ENCODE results near the gene SNX33. TPM values are rescaled to one million over a fixed set of nuclear protein-coding genes. Genes with fewer than 3 reads are reported as not detected.

The SNX33 gene
- total RNA-seq, 1 donor, result 39.8 TPM

- Histone ChIP-seq H3K4me2 (ENCODE audit: insufficient read depth, low read length) (peak overlapping the region; percentile 93), H2AFZ (ENCODE audit: low read length) (no peak overlapping the region), H3K27ac (ENCODE audit: low read depth, low read length) (peak overlapping the region; percentile 19), H3K4me3 (ENCODE audit: insufficient read depth, low read length) (peak overlapping the region; percentile 96), H3K36me3 (ENCODE audit: insufficient read depth, low read length) (peaks cover 42% of the 10 kb centered on the region), H3K27me3 (ENCODE audit: insufficient read depth, low read length) (no peaks in the 10 kb centered on the region), H3K9me3 (ENCODE audit: low read depth, low read length) (no peaks in the 10 kb centered on the region), H4K20me1 (ENCODE audit: insufficient read depth, low read length) (peaks cover 82% of the 10 kb centered on the region), H3K4me1 (ENCODE audit: insufficient read depth, low read length) (peaks cover 43% of the 10 kb centered on the region), H3K79me2 (ENCODE audit: insufficient read depth, low read length) (peaks cover 94% of the 10 kb centered on the region)
- DNase-seq (ENCODE audit: insufficient read length, low spot score, missing footprints), result no peak
- TF ChIP-seq CTCF (IDR thresholded peaks at IDR 0.05; ENCODE audit: extremely low read depth, low read depth, low read length), result no peak
Observed at GRCh38 chr15:75651810-75652543, 4.3 kb downstream of the SNX33 start.

DNA sequence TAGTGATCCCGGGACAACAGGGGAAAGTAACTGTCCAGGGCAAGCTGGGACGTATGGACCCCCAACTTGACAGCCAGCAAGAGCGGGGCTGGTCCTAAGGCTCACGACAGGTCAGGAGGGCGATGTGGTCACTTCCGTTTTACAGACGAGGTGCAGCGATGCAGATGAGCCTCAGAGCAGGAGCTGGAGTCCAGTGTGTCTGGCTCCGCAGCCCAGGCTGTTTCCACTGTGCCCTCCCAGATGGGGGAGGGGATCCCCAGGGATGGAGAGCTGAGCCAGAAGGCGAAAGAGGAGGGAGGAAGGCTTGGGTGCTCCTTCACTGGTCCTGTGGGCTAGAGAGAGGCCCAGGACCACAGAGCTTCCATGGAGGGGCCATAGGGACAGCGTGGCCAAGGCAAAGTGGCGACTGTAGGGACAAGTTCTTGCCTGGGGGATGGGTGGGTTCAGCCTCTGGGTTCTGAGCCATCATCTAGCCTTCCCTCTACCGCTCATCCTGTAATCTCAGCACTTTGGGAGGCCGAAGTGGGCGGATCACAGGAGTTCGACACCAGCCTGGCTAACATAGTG is 5.7 kb downstream of the SNX33 start:
- Histone ChIP-seq H3K79me2 (ENCODE audit: insufficient read depth, low read length) (peaks cover 100% of the 10 kb centered on the region), H3K4me1 (ENCODE audit: insufficient read depth, low read length) (peaks cover 43% of the 10 kb centered on the region), H3K4me3 (ENCODE audit: insufficient read depth, low read length) (no peak overlapping the region), H3K9me3 (ENCODE audit: low read depth, low read length) (no peaks in the 10 kb centered on the region), H2AFZ (ENCODE audit: low read length) (no peak overlapping the region), H3K27me3 (ENCODE audit: insufficient read depth, low read length) (no peaks in the 10 kb centered on the region), H3K4me2 (ENCODE audit: insufficient read depth, low read length) (no peak overlapping the region), H4K20me1 (ENCODE audit: insufficient read depth, low read length) (peaks cover 92% of the 10 kb centered on the region), H3K27ac (ENCODE audit: low read depth, low read length) (peak overlapping the region; percentile 16), H3K36me3 (ENCODE audit: insufficient read depth, low read length) (peaks cover 52% of the 10 kb centered on the region)
- DNase-seq (ENCODE audit: insufficient read length, low spot score, missing footprints), result no peak
- TF ChIP-seq CTCF (IDR thresholded peaks at IDR 0.05; ENCODE audit: extremely low read depth, low read depth, low read length), result no peak

GRCh38 chr15:75654201-75654907 is 6.6 kb downstream of the SNX33 start:
- Histone ChIP-seq H4K20me1 (ENCODE audit: insufficient read depth, low read length) (peaks cover 92% of the 10 kb centered on the region), H3K27me3 (ENCODE audit: insufficient read depth, low read length) (no peaks in the 10 kb centered on the region), H3K79me2 (ENCODE audit: insufficient read depth, low read length) (peaks cover 100% of the 10 kb centered on the region), H3K4me3 (ENCODE audit: insufficient read depth, low read length) (no peak overlapping the region), H3K4me1 (ENCODE audit: insufficient read depth, low read length) (peaks cover 36% of the 10 kb centered on the region), H3K9me3 (ENCODE audit: low read depth, low read length) (no peaks in the 10 kb centered on the region), H2AFZ (ENCODE audit: low read length) (no peak overlapping the region), H3K36me3 (ENCODE audit: insufficient read depth, low read length) (peaks cover 61% of the 10 kb centered on the region), H3K27ac (ENCODE audit: low read depth, low read length) (no peak overlapping the region), H3K4me2 (ENCODE audit: insufficient read depth, low read length) (no peak overlapping the region)
- TF ChIP-seq CTCF (IDR thresholded peaks at IDR 0.05; ENCODE audit: extremely low read depth, low read depth, low read length), result no peak
- DNase-seq (ENCODE audit: insufficient read length, low spot score, missing footprints), result peak; percentile 58

DNA sequence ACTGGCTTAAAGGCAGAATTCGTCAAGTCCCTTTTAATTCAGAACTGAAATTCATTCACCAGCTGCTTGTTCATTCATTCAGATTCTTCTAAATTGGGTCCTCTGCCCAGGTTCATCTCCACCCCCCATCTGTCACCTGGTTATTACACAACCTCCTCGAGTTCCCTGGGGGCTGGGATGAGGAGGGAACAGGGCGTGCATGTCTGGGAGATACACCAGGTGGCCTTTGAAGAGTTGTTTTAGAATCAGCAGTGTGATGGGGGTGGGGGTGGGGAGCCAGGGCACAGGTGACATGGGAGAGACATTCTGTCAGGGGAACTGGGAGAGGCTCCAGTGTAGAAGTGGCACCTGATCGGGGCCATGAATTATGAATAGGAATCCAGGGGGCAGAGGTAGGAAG is 8.2 kb downstream of the SNX33 start:
- Histone ChIP-seq H3K4me1 (ENCODE audit: insufficient read depth, low read length) (peaks cover 30% of the 10 kb centered on the region), H3K36me3 (ENCODE audit: insufficient read depth, low read length) (peaks cover 51% of the 10 kb centered on the region), H3K27me3 (ENCODE audit: insufficient read depth, low read length) (no peaks in the 10 kb centered on the region), H2AFZ (ENCODE audit: low read length) (no peak overlapping the region), H3K4me2 (ENCODE audit: insufficient read depth, low read length) (no peak overlapping the region), H3K27ac (ENCODE audit: low read depth, low read length) (no peak overlapping the region), H4K20me1 (ENCODE audit: insufficient read depth, low read length) (peaks cover 82% of the 10 kb centered on the region), H3K9me3 (ENCODE audit: low read depth, low read length) (no peaks in the 10 kb centered on the region), H3K4me3 (ENCODE audit: insufficient read depth, low read length) (no peak overlapping the region), H3K79me2 (ENCODE audit: insufficient read depth, low read length) (peaks cover 92% of the 10 kb centered on the region)
- TF ChIP-seq CTCF (IDR thresholded peaks at IDR 0.05; ENCODE audit: extremely low read depth, low read depth, low read length), result no peak
- DNase-seq (ENCODE audit: insufficient read length, low spot score, missing footprints), result peak; percentile 47

Measured in osteoblast (primary cell).